AG10803 (cell line): ENCODE results near the gene MRPS5.

Experiments
- DNase-seq: peaks from one replicate; pipeline ENCODE4 v3.0.0; 2010; ENCODE audit warnings: low read depth
- H3K4me3 ChIP-seq: 2 replicates; pipeline ENCODE4 v1.5.1; 2011; ENCODE audit warnings: mild to moderate bottlenecking, low read length, control low read depth
- CTCF ChIP-seq: conservative IDR thresholded peaks from 2 replicates; pipeline ENCODE4 v1.5.1; 2011; ENCODE audit warnings: mild to moderate bottlenecking, low read length, control low read depth, inconsistent platforms

The MRPS5 gene

GRCh38 chr2:95158441-95158840, 36.8 kb upstream of the MRPS5 start:
- TF ChIP-seq CTCF = no peak
- peak overlapping the region; percentile 83 for H3K4me3 ChIP-seq
- no peak for DNase-seq

GRCh38 chr2:95149397-95149984, 27.9 kb upstream of the MRPS5 start:
- no peak for TF ChIP-seq CTCF
- no peak overlapping the region for H3K4me3 ChIP-seq
- DNase-seq = no peak

- no peak for TF ChIP-seq CTCF
- no peak for DNase-seq
- no peak overlapping the region for H3K4me3 ChIP-seq
Measured at GRCh38 chr2:95143838-95144237, 22.2 kb upstream of the MRPS5 start.

GRCh38 chr2:95138702-95139101, 17.1 kb upstream of the MRPS5 start:
- no peak for DNase-seq
- no peak overlapping the region for H3K4me3 ChIP-seq
- TF ChIP-seq CTCF = no peak

- no peak for TF ChIP-seq CTCF
- DNase-seq = no peak
- peak overlapping the region; percentile 97 for H3K4me3 ChIP-seq
Measured at GRCh38 chr2:95122197-95122551, 566 bp upstream of the MRPS5 start.

GRCh38 chr2:95121093-95121406, 558 bp downstream of the MRPS5 start:
- H3K4me3 ChIP-seq = peak overlapping the region; percentile 97
- no peak for TF ChIP-seq CTCF
- no peak for DNase-seq

- H3K4me3 ChIP-seq = no peak overlapping the region
- DNase-seq = peak; percentile 61
- TF ChIP-seq CTCF = peak; percentile 85
Measured at GRCh38 chr2:95115418-95115817, 6.2 kb downstream of the MRPS5 start.
